Measurements from ENCODE around the gene TNFAIP1. TPM values are rescaled to one million over a fixed set of nuclear protein-coding genes. Genes with fewer than 3 reads are reported as not detected.

TNFAIP1 gene
- total RNA-seq, 1 donor: 31.8 TPM

GRCh38 chr17:28368306-28368831 is 32.8 kb downstream of the TNFAIP1 start:
- Histone ChIP-seq H3K4me3 (ENCODE audit: insufficient read depth, low read length) (no peak overlapping the region), H3K9me3 (ENCODE audit: low read depth, low read length) (no peaks in the 10 kb centered on the region), H3K27ac (ENCODE audit: low read depth, low read length) (no peak overlapping the region), H3K4me1 (ENCODE audit: insufficient read depth, low read length) (peaks cover 7% of the 10 kb centered on the region), H4K20me1 (ENCODE audit: insufficient read depth, low read length) (peaks cover 11% of the 10 kb centered on the region), H3K4me2 (ENCODE audit: insufficient read depth, low read length) (no peak overlapping the region), H2AFZ (ENCODE audit: low read length) (no peak overlapping the region), H3K27me3 (ENCODE audit: insufficient read depth, low read length) (peaks cover 13% of the 10 kb centered on the region), H3K79me2 (ENCODE audit: insufficient read depth, low read length) (no peaks in the 10 kb centered on the region), H3K36me3 (ENCODE audit: insufficient read depth, low read length) (peaks cover 2% of the 10 kb centered on the region)
- DNase-seq (ENCODE audit: insufficient read length, low spot score, missing footprints): peak; percentile 57
- no peak for TF ChIP-seq CTCF (IDR thresholded peaks at IDR 0.05; ENCODE audit: extremely low read depth, low read depth, low read length)

GRCh38 chr17:28368915-28369683 is 33.5 kb downstream of the TNFAIP1 start:
- peaks cover 14% of the 10 kb centered on the region for H4K20me1 ChIP-seq (ENCODE audit: insufficient read depth, low read length)
- no peaks in the 10 kb centered on the region for H3K79me2 ChIP-seq (ENCODE audit: insufficient read depth, low read length)
- no peak overlapping the region for H3K4me2 ChIP-seq (ENCODE audit: insufficient read depth, low read length)
- H3K27ac ChIP-seq (ENCODE audit: low read depth, low read length): no peak overlapping the region
- no peaks in the 10 kb centered on the region for H3K9me3 ChIP-seq (ENCODE audit: low read depth, low read length)
- peaks cover 16% of the 10 kb centered on the region for H3K27me3 ChIP-seq (ENCODE audit: insufficient read depth, low read length)
- H3K4me3 ChIP-seq (ENCODE audit: insufficient read depth, low read length): no peak overlapping the region
- H2AFZ ChIP-seq (ENCODE audit: low read length): no peak overlapping the region
- H3K4me1 ChIP-seq (ENCODE audit: insufficient read depth, low read length): peaks cover 7% of the 10 kb centered on the region
- TF ChIP-seq CTCF (IDR thresholded peaks at IDR 0.05; ENCODE audit: extremely low read depth, low read depth, low read length): no peak
- peak; percentile 73 for DNase-seq (ENCODE audit: insufficient read length, low spot score, missing footprints)
- no peaks in the 10 kb centered on the region for H3K36me3 ChIP-seq (ENCODE audit: insufficient read depth, low read length)

- H3K79me2 ChIP-seq (ENCODE audit: insufficient read depth, low read length): no peaks in the 10 kb centered on the region
- H2AFZ ChIP-seq (ENCODE audit: low read length): no peak overlapping the region
- H3K36me3 ChIP-seq (ENCODE audit: insufficient read depth, low read length): no peaks in the 10 kb centered on the region
- peaks cover 14% of the 10 kb centered on the region for H4K20me1 ChIP-seq (ENCODE audit: insufficient read depth, low read length)
- H3K4me2 ChIP-seq (ENCODE audit: insufficient read depth, low read length): no peak overlapping the region
- H3K27ac ChIP-seq (ENCODE audit: low read depth, low read length): no peak overlapping the region
- peaks cover 16% of the 10 kb centered on the region for H3K27me3 ChIP-seq (ENCODE audit: insufficient read depth, low read length)
- TF ChIP-seq CTCF (IDR thresholded peaks at IDR 0.05; ENCODE audit: extremely low read depth, low read depth, low read length): no peak
- H3K9me3 ChIP-seq (ENCODE audit: low read depth, low read length): no peaks in the 10 kb centered on the region
- peak; percentile 75 for DNase-seq (ENCODE audit: insufficient read length, low spot score, missing footprints)
- peaks cover 7% of the 10 kb centered on the region for H3K4me1 ChIP-seq (ENCODE audit: insufficient read depth, low read length)
- H3K4me3 ChIP-seq (ENCODE audit: insufficient read depth, low read length): no peak overlapping the region
Measured at GRCh38 chr17:28369684-28370034, 34.1 kb downstream of the TNFAIP1 start.

GRCh38 chr17:28370035-28370743 is 34.6 kb downstream of the TNFAIP1 start, which contains the start of gene VTN:
Gene VTN (minus strand): TSS chr17:28370307. CDS start chr17:28370203, 104 bp downstream.
- Histone ChIP-seq H3K9me3 (ENCODE audit: low read depth, low read length) (no peaks in the 10 kb centered on the region), H3K27me3 (ENCODE audit: insufficient read depth, low read length) (peaks cover 16% of the 10 kb centered on the region), H3K27ac (ENCODE audit: low read depth, low read length) (no peak within 1 kb of the TSS), H3K4me1 (ENCODE audit: insufficient read depth, low read length) (peaks cover 7% of the 10 kb centered on the region), H4K20me1 (ENCODE audit: insufficient read depth, low read length) (peaks cover 14% of the 10 kb centered on the region), H3K36me3 (ENCODE audit: insufficient read depth, low read length) (no peaks in the 10 kb centered on the region), H2AFZ (ENCODE audit: low read length) (no peak within 1 kb of the TSS), H3K4me2 (ENCODE audit: insufficient read depth, low read length) (peak within 1 kb of the TSS; percentile 79), H3K4me3 (ENCODE audit: insufficient read depth, low read length) (peak within 1 kb of the TSS; percentile 65), H3K79me2 (ENCODE audit: insufficient read depth, low read length) (no peaks in the 10 kb centered on the region)
- peak; percentile 78 for DNase-seq (ENCODE audit: insufficient read length, low spot score, missing footprints)
- TF ChIP-seq CTCF (IDR thresholded peaks at IDR 0.05; ENCODE audit: extremely low read depth, low read depth, low read length): no peak
